Measurements from ENCODE around the gene ST6GALNAC2. TPM values are rescaled to one million over a fixed set of nuclear protein-coding genes. Genes with fewer than 3 reads are reported as not detected.
"Not testable (repeated sequence)": the region's sequence is repeated elsewhere in the genome, so short reads cannot be mapped to it uniquely, and the experiment has no call there.

The ST6GALNAC2 gene
- total and polyA plus RNA-seq, 4 experiments from 2014 or later: 0.95 to 3.6 (median 2.9) TPM

GRCh38 chr17:76566988-76567431 is 18.6 kb downstream of the ST6GALNAC2 start:
- intact Hi-C loops (cut with micrococcal nuclease): no loop called here
- Histone ChIP-seq H3K36me3 (ENCODE audit: insufficient read depth, low read length) (peaks cover 22% of the 10 kb centered on the region), H3K27me3 (ENCODE audit: insufficient read depth, low read length) (no peaks in the 10 kb centered on the region), H3K4me3 (ENCODE audit: low read length in 2 of 2) (no peak overlapping the region), H3K9me3 (ENCODE audit: control insufficient read depth in 1 of 2, low read length in 2 of 2) (no peaks in the 10 kb centered on the region), H3K27ac (ENCODE audit: low read depth, low read length) (no peak overlapping the region), H3K4me1 (ENCODE audit: insufficient read depth, low read length) (peaks cover 11% of the 10 kb centered on the region)
- ChIA-PET CTCF (ENCODE audit: partially characterized antibody) (interaction anchor here (0.6 to 3.0 kb wide), 9 partner anchors 9 to 115 kb away, joined by 3 to 13 read pairs (median 7); partner anchors contain the start of gene ST6GALNAC2), POLR2A (ENCODE audit: partially characterized antibody) (interaction anchor here (0.7 to 3.2 kb wide), 5 partner anchors 10 to 1520 kb away, joined by 3 to 23 read pairs (median 5); partner anchors contain the start of genes ATP5PD and ST6GALNAC2)
- DNase-seq: no peak
- no peaks in the 10 kb centered on the region for H3K27me3 Mint-ChIP-seq
- peaks cover 29 to 39% of the 10 kb centered on the region in 2 donors for H3K36me3 Mint-ChIP-seq
- peak overlapping the region in 1 of 8 donors; percentile 8 for H3K4me3 Mint-ChIP-seq
- H3K4me1 Mint-ChIP-seq: peaks cover 28 to 53% (median 36%) of the 10 kb centered on the region in 4 donors
- no peaks in the 10 kb centered on the region for H3K9me3 Mint-ChIP-seq
- peak overlapping the region in 6 of 7 donors; percentile 19 to 75 (median 62) for H3K27ac Mint-ChIP-seq

- intact Hi-C loops (cut with micrococcal nuclease): no loop called here
- Mint-ChIP-seq H3K27ac (peak overlapping the region in 4 of 7 donors; percentile 19 to 67 (median 62)), H3K4me3 (no peak overlapping the region), H3K9me3 (no peaks in the 10 kb centered on the region), H3K4me1 (peaks cover 32 to 57% (median 40%) of the 10 kb centered on the region in 4 donors), H3K27me3 (no peaks in the 10 kb centered on the region), H3K36me3 (peaks cover 33 to 43% of the 10 kb centered on the region in 2 donors)
- peaks cover 22% of the 10 kb centered on the region for H3K36me3 ChIP-seq (ENCODE audit: insufficient read depth, low read length)
- H3K4me3 ChIP-seq (ENCODE audit: low read length in 2 of 2): no peak overlapping the region
- DNase-seq: no peak
- H3K27ac ChIP-seq (ENCODE audit: low read depth, low read length): no peak overlapping the region
- peaks cover 15% of the 10 kb centered on the region for H3K4me1 ChIP-seq (ENCODE audit: insufficient read depth, low read length)
- ChIA-PET CTCF (ENCODE audit: partially characterized antibody) (interaction anchor here (0.6 to 3.0 kb wide), 10 partner anchors 8 to 115 kb away, joined by 3 to 13 read pairs (median 7); partner anchors contain the start of gene ST6GALNAC2), POLR2A (ENCODE audit: partially characterized antibody) (interaction anchor here (0.7 to 3.2 kb wide), 2 partner anchors 9 to 1520 kb away, joined by 4 to 23 read pairs; partner anchors contain the start of gene ATP5PD)
- no peaks in the 10 kb centered on the region for H3K9me3 ChIP-seq (ENCODE audit: control insufficient read depth in 1 of 2, low read length in 2 of 2)
- H3K27me3 ChIP-seq (ENCODE audit: insufficient read depth, low read length): no peaks in the 10 kb centered on the region
These were observed 19.1 kb downstream of the ST6GALNAC2 start for GRCh38 chr17:76566613-76566943.

DNA sequence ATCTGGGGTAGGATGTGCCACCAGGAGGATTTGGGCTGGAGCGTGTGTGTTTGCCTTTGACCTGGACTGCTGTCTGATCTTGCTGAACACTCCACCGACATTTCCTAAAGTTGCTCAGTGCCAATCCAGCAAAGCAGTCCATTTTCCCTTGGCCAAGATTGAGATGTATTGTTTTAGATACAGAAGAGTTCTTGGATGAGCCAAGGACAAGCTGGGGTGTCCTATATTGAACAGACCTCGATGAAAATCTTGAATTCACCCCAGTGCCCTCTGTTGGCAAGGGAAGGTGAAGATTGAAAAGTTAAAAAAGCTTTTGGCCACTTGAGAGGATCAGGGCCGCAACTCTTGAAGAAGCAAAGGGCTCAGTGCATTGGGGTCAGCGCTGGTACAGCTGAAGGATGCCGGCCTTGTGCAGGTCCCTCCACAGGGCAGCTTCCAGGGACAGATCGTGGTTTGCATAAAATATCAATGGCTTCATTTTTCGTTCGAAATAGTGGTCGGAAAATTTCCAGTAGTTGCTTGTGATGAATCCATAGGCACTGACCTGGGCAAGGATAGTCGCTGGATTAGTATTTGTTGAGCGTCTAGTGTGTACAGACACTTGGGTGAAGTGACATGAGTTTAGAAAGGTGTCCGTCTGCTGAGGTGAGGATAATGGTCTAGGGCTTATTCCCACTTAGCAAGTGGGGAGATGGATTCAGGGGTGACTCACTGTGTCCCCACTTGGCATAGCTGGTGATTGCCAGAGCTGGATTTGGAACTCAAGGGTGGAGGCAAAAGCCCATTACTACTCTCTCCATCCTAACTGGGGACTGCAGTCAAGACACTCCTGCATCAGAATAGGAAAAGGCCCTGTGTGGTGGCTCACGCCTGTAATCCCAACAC is 19.7 kb downstream of the ST6GALNAC2 start:
- Mint-ChIP-seq H3K36me3 (peaks cover 34 to 49% of the 10 kb centered on the region in 2 donors), H3K9me3 (no peaks in the 10 kb centered on the region), H3K4me3 (peak overlapping the region in 1 of 8 donors; percentile 43), H3K27ac (peak overlapping the region; percentile 40 to 84 (median 61)), H3K4me1 (peaks cover 33 to 63% (median 44%) of the 10 kb centered on the region in 4 donors), H3K27me3 (no peaks in the 10 kb centered on the region)
- ChIA-PET CTCF (ENCODE audit: partially characterized antibody) (interaction anchor here (0.6 to 3.0 kb wide), 7 partner anchors 8 to 116 kb away, joined by 3 to 13 read pairs (median 7); partner anchors contain the start of gene ST6GALNAC2), POLR2A (ENCODE audit: partially characterized antibody) (interaction anchor here (0.7 to 3.2 kb wide), 2 partner anchors 9 to 1519 kb away, joined by 4 to 23 read pairs; partner anchors contain the start of gene ATP5PD)
- peaks cover 22% of the 10 kb centered on the region for H3K36me3 ChIP-seq (ENCODE audit: insufficient read depth, low read length)
- H3K27me3 ChIP-seq (ENCODE audit: insufficient read depth, low read length): no peaks in the 10 kb centered on the region
- intact Hi-C loops (cut with micrococcal nuclease): no loop called here
- H3K27ac ChIP-seq (ENCODE audit: low read depth, low read length): no peak overlapping the region
- no peak overlapping the region for H3K4me3 ChIP-seq (ENCODE audit: low read length in 2 of 2)
- H3K9me3 ChIP-seq (ENCODE audit: control insufficient read depth in 1 of 2, low read length in 2 of 2): no peaks in the 10 kb centered on the region
- H3K4me1 ChIP-seq (ENCODE audit: insufficient read depth, low read length): peaks cover 21% of the 10 kb centered on the region
- DNase-seq: no peak

GRCh38 chr17:76564991-76565727 is 20.5 kb downstream of the ST6GALNAC2 start:
- ChIA-PET CTCF (ENCODE audit: partially characterized antibody) (interaction anchor here (1.5 to 3.0 kb wide), 3 partner anchors 37 to 117 kb away, joined by 4 to 13 read pairs (median 7); no protein-coding TSS in a partner anchor), POLR2A (ENCODE audit: partially characterized antibody) (interaction anchor here (0.6 to 3.2 kb wide), 2 partner anchors 8 to 584 kb away, joined by 5 to 23 read pairs; no protein-coding TSS in a partner anchor)
- H3K4me1 Mint-ChIP-seq: peaks cover 38 to 71% (median 50%) of the 10 kb centered on the region in 4 donors
- H3K9me3 ChIP-seq (ENCODE audit: control insufficient read depth in 1 of 2, low read length in 2 of 2); H3K27ac ChIP-seq (ENCODE audit: low read depth, low read length); intact Hi-C loops (cut with micrococcal nuclease); H3K27me3 ChIP-seq (ENCODE audit: insufficient read depth, low read length); H3K9me3 Mint-ChIP-seq; H3K4me3 ChIP-seq (ENCODE audit: low read length in 2 of 2); H3K27me3 Mint-ChIP-seq: not testable (repeated sequence)
- peaks cover 22% of the 10 kb centered on the region for H3K36me3 ChIP-seq (ENCODE audit: insufficient read depth, low read length)
- DNase-seq: peak in 2 of 5 donors; percentile 22 to 58
- H3K27ac Mint-ChIP-seq: peak overlapping the region; percentile 40 to 84 (median 63)
- peaks cover 34 to 57% of the 10 kb centered on the region in 2 donors for H3K36me3 Mint-ChIP-seq
- H3K4me1 ChIP-seq (ENCODE audit: insufficient read depth, low read length): peaks cover 29% of the 10 kb centered on the region
- H3K4me3 Mint-ChIP-seq: peak overlapping the region in 1 of 8 donors; percentile 43

- H3K4me3 ChIP-seq (ENCODE audit: low read length in 2 of 2); H3K9me3 ChIP-seq (ENCODE audit: control insufficient read depth in 1 of 2, low read length in 2 of 2); H3K27me3 ChIP-seq (ENCODE audit: insufficient read depth, low read length); H3K9me3 Mint-ChIP-seq; H3K27ac ChIP-seq (ENCODE audit: low read depth, low read length); CTCF ChIA-PET (ENCODE audit: partially characterized antibody); H3K27me3 Mint-ChIP-seq; intact Hi-C loops (cut with micrococcal nuclease); DNase-seq: not testable (repeated sequence)
- Mint-ChIP-seq H3K4me1 (peaks cover 45 to 86% (median 63%) of the 10 kb centered on the region in 4 donors), H3K36me3 (peaks cover 42 to 69% of the 10 kb centered on the region in 2 donors), H3K27ac (peak overlapping the region; percentile 80 to 100 (median 86)), H3K4me3 (peak overlapping the region in 6 of 8 donors; percentile 6 to 84 (median 54))
- peaks cover 22% of the 10 kb centered on the region for H3K36me3 ChIP-seq (ENCODE audit: insufficient read depth, low read length)
- POLR2A ChIA-PET (ENCODE audit: partially characterized antibody): interaction anchor here (0.7 to 7.2 kb wide), 2 partner anchors 22 to 481 kb away, joined by 3 to 76 read pairs; partner anchors contain the start of gene ST6GALNAC2
- peaks cover 47% of the 10 kb centered on the region for H3K4me1 ChIP-seq (ENCODE audit: insufficient read depth, low read length)
These were observed 22.3 kb downstream of the ST6GALNAC2 start for GRCh38 chr17:76563359-76563758.

DNA sequence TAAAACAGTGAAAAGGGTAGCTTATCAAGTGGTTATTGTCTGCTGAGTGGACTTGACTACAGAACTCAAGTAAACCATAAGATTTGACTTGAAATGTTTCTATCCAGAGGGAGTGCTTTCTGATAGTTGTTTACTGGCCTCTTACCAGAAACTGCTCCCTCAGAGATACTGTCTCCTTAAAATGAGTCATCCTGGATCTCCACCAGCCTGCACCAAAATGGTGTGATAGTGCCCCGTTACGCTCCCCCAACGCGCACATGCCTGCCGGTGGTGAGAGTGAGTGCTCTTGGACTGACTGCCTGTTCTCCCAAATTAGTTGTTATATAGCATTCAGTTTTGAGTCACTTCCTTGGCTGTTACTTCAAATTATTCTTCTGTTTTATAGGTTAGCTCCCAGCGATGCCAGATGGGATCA is 22.9 kb downstream of the ST6GALNAC2 start:
- DNase-seq: no peak
- Mint-ChIP-seq H3K27me3 (no peaks in the 10 kb centered on the region), H3K4me1 (peaks cover 44 to 86% (median 61%) of the 10 kb centered on the region in 4 donors), H3K27ac (peak overlapping the region; percentile 85 to 100 (median 87)), H3K4me3 (peak overlapping the region; percentile 43 to 84 (median 56)), H3K9me3 (no peaks in the 10 kb centered on the region), H3K36me3 (peaks cover 42 to 75% of the 10 kb centered on the region in 2 donors)
- intact Hi-C loops (cut with micrococcal nuclease): no loop called here
- H3K27ac ChIP-seq (ENCODE audit: low read depth, low read length): peak overlapping the region; percentile 32
- peaks cover 50% of the 10 kb centered on the region for H3K4me1 ChIP-seq (ENCODE audit: insufficient read depth, low read length)
- ChIA-PET CTCF (ENCODE audit: partially characterized antibody) (interaction anchor here (0.9 to 7.9 kb wide), 4 partner anchors 22 to 119 kb away, joined by 3 to 77 read pairs (median 37); partner anchors contain the start of genes AANAT and ST6GALNAC2), POLR2A (ENCODE audit: partially characterized antibody) (interaction anchor here (2.8 to 7.2 kb wide), 4 partner anchors 23 to 164 kb away, joined by 13 to 76 read pairs (median 16); partner anchors contain the start of genes JMJD6, METTL23 and ST6GALNAC2)
- H3K4me3 ChIP-seq (ENCODE audit: low read length in 2 of 2): no peak overlapping the region
- H3K27me3 ChIP-seq (ENCODE audit: insufficient read depth, low read length): no peaks in the 10 kb centered on the region
- peaks cover 22% of the 10 kb centered on the region for H3K36me3 ChIP-seq (ENCODE audit: insufficient read depth, low read length)
- H3K9me3 ChIP-seq (ENCODE audit: control insufficient read depth in 1 of 2, low read length in 2 of 2): no peaks in the 10 kb centered on the region
